Measurements from ENCODE around the gene OSBPL5.

DNA sequence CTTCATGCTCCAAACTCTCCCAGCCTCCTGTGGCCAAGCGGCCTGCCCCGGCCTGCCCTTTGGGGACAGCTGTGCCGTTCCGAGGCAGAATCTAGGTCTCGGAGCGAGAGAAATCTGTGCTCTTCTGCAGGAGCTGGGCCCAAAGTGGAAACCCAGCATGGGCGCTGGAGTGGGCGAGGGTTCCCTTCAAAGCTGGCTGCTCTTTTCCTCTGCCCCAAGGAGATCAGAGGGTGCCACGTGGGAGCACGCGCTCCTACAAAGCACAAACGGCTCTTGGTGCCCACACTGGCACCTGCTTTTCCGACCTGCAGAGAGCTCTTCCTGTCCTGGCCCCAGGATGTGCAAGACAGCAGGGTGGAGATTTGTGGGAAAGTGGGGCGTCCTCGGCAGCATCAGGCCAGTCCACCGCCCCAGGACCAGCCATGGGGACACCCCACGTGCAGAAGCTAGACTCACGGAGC is 6.9 kb downstream of the OSBPL5 start:
- TF ChIP-seq, protein P1, sequence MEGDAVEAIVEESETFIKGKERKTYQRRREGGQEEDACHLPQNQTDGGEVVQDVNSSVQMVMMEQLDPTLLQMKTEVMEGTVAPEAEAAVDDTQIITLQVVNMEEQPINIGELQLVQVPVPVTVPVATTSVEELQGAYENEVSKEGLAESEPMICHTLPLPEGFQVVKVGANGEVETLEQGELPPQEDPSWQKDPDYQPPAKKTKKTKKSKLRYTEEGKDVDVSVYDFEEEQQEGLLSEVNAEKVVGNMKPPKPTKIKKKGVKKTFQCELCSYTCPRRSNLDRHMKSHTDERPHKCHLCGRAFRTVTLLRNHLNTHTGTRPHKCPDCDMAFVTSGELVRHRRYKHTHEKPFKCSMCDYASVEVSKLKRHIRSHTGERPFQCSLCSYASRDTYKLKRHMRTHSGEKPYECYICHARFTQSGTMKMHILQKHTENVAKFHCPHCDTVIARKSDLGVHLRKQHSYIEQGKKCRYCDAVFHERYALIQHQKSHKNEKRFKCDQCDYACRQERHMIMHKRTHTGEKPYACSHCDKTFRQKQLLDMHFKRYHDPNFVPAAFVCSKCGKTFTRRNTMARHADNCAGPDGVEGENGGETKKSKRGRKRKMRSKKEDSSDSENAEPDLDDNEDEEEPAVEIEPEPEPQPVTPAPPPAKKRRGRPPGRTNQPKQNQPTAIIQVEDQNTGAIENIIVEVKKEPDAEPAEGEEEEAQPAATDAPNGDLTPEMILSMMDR (IDR thresholded peaks at IDR 0.05): no peak
- TF ChIP-seq POLR2A (IDR thresholded peaks at IDR 0.05): no peak
